ENCODE results near the gene HOMEZ. TPM values are rescaled to one million over a fixed set of nuclear protein-coding genes. Genes with fewer than 3 reads are reported as not detected.
A peak's percentile ranks its signal among the peaks of the same experiment; 100 is the strongest.

Gene HOMEZ
- total and polyA plus RNA-seq, 10 of the 15 experiments (the other 5 are each of a cell fraction or from before 2014, with no cell fraction given): 2.6 to 19.3 (median 13.0) TPM

DNA sequence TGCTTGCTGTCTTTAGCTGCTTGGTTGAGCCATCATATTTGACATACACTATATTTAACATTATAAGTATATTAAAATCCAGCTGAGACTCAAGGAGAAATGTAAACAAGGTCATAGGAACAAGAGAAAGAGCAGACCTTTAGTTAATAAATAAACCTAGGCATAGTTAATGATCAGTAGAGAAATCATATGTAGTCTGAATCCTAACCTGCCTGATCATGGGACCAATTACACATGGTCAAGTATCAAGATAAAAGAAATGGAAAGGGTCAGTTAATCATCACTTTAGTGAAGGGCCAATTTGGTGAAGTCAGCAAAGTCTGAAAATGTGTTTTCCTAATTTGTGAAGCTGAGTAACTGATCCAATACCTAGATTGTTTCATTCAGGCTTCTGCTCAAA, 40.6 kb downstream of the HOMEZ start:
- H3K4me3 ChIP-seq: no peak overlapping the region
- POLR2A ChIA-PET: interaction anchor here (1.2 to 1.6 kb wide), 2 partner anchors 14 to 75 kb away, joined by 3 to 4 read pairs; partner anchors contain the start of gene PABPN1
- no peaks in the 10 kb centered on the region for H3K4me1 ChIP-seq (ENCODE audit: control insufficient read depth, insufficient read depth, low read length)
- H3K4me2 ChIP-seq (ENCODE audit: control insufficient read depth, insufficient read depth): no peak overlapping the region
- no peak overlapping the region for H2AFZ ChIP-seq (ENCODE audit: control insufficient read depth, low read depth, low read length)
- H3K9me3 ChIP-seq (replicated peaks; ENCODE audit: control insufficient read depth, insufficient read depth, low read length): no peaks in the 10 kb centered on the region
- no TSS peak for BruUV-seq (replicated peaks)
- TF ChIP-seq ZNF274 (IDR thresholded peaks at IDR 0.05; ENCODE audit: insufficient read depth, insufficient read length) (no peak), ZNF24 (IDR thresholded peaks at IDR 0.05) (peak; percentile 19; the same call in 1 of the 2 replicates), HCFC1 (IDR thresholded peaks at IDR 0.05; ENCODE audit: low read length) (no peak), YY1 (IDR thresholded peaks at IDR 0.05; ENCODE audit: low read depth, low read length) (no peak), ZNF217 (IDR thresholded peaks at IDR 0.05) (no peak), PML (IDR thresholded peaks at IDR 0.05; ENCODE audit: low read length) (no peak), SIX5 (IDR thresholded peaks at IDR 0.05; ENCODE audit: low read depth, low read length, severe bottlenecking) (no peak)
- RAD21 ChIA-PET (ENCODE audit: unreplicated experiment): no interaction called here
- no peak; the same call in 2 of the 3 replicates for ATAC-seq
- CTCF ChIA-PET: no interaction called here
- DNase-seq (ENCODE audit: low read depth, low spot score): no peak
- H3K79me2 ChIP-seq (ENCODE audit: control insufficient read depth, insufficient read depth, low read length): no peaks in the 10 kb centered on the region
- H3K36me3 ChIP-seq (ENCODE audit: control insufficient read depth in 2 of 2, insufficient read depth in 2 of 2, low read length in 1 of 2): no peaks in the 10 kb centered on the region
- intact Hi-C loops (cut with micrococcal nuclease; ENCODE audit: unreplicated experiment): no loop called here
- no peak overlapping the region for H3K9ac ChIP-seq (ENCODE audit: control insufficient read depth, insufficient read depth, low read length)
- H3K27me3 ChIP-seq (replicated peaks in 1 of 2; ENCODE audit: control insufficient read depth in 2 of 2, insufficient read depth in 2 of 2, low read length in 1 of 2): no peaks in the 10 kb centered on the region
- no peaks in the 10 kb centered on the region for H4K20me1 ChIP-seq (ENCODE audit: control insufficient read depth, insufficient read depth)
- no peak overlapping the region for H3K27ac ChIP-seq (ENCODE audit: control insufficient read depth, insufficient read depth)
- SMC1A ChIA-PET (ENCODE audit: uncharacterized antibody, unreplicated experiment): no interaction called here
- in situ Hi-C loops (cut with MboI): no loop called here
- no peak for FAIRE-seq

- FAIRE-seq (no peak), ATAC-seq (no peak), DNase-seq (ENCODE audit: low read depth, low spot score) (no peak)
- no peak overlapping the region for H2AFZ ChIP-seq (ENCODE audit: control insufficient read depth, low read depth, low read length)
- no peak overlapping the region for H3K9ac ChIP-seq (ENCODE audit: control insufficient read depth, insufficient read depth, low read length)
- SMC1A ChIA-PET (ENCODE audit: uncharacterized antibody, unreplicated experiment): no interaction called here
- H3K4me2 ChIP-seq (ENCODE audit: control insufficient read depth, insufficient read depth): no peak overlapping the region
- H3K4me1 ChIP-seq (ENCODE audit: control insufficient read depth, insufficient read depth, low read length): no peaks in the 10 kb centered on the region
- TF ChIP-seq TCF7 (IDR thresholded peaks at IDR 0.05; ENCODE audit: borderline replicate concordance) (no peak), MLLT1 (IDR thresholded peaks at IDR 0.05) (no peak), KLF5 (IDR thresholded peaks at IDR 0.05; ENCODE audit: partially characterized antibody) (no peak), POLR2AphosphoS2 (IDR thresholded peaks at IDR 0.05; ENCODE audit: low read depth, low read length) (no peak), POU2F2 (IDR thresholded peaks at IDR 0.05; ENCODE audit: borderline replicate concordance, low read depth, low read length) (no peak), BRCA1 (IDR thresholded peaks at IDR 0.05; ENCODE audit: low read depth, low read length) (no peak), ASH2L (IDR thresholded peaks at IDR 0.05; ENCODE audit: borderline replicate concordance, low read depth) (no peak), RAD51 (IDR thresholded peaks at IDR 0.05) (no peak), EED (IDR thresholded peaks at IDR 0.05; ENCODE audit: low read depth) (no peak)
- TF ChIP-seq, protein P1, sequence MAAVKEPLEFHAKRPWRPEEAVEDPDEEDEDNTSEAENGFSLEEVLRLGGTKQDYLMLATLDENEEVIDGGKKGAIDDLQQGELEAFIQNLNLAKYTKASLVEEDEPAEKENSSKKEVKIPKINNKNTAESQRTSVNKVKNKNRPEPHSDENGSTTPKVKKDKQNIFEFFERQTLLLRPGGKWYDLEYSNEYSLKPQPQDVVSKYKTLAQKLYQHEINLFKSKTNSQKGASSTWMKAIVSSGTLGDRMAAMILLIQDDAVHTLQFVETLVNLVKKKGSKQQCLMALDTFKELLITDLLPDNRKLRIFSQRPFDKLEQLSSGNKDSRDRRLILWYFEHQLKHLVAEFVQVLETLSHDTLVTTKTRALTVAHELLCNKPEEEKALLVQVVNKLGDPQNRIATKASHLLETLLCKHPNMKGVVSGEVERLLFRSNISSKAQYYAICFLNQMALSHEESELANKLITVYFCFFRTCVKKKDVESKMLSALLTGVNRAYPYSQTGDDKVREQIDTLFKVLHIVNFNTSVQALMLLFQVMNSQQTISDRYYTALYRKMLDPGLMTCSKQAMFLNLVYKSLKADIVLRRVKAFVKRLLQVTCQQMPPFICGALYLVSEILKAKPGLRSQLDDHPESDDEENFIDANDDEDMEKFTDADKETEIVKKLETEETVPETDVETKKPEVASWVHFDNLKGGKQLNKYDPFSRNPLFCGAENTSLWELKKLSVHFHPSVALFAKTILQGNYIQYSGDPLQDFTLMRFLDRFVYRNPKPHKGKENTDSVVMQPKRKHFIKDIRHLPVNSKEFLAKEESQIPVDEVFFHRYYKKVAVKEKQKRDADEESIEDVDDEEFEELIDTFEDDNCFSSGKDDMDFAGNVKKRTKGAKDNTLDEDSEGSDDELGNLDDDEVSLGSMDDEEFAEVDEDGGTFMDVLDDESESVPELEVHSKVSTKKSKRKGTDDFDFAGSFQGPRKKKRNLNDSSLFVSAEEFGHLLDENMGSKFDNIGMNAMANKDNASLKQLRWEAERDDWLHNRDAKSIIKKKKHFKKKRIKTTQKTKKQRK (IDR thresholded peaks at IDR 0.05; ENCODE audit: low read depth, low read length): no peak
- no peaks in the 10 kb centered on the region for H3K27me3 ChIP-seq (replicated peaks in 1 of 2; ENCODE audit: control insufficient read depth in 2 of 2, insufficient read depth in 2 of 2, low read length in 1 of 2)
- no peak overlapping the region for H3K4me3 ChIP-seq
- 74% methylated on average over 2 of the region's 2 CpGs for WGBS (ENCODE audit: insufficient coverage, insufficient replicate concordance, low lambda C conversion rate, missing lambda C conversion rate)
- no peaks in the 10 kb centered on the region for H3K36me3 ChIP-seq (ENCODE audit: control insufficient read depth in 2 of 2, insufficient read depth in 2 of 2, low read length in 1 of 2)
- H3K79me2 ChIP-seq (ENCODE audit: control insufficient read depth, insufficient read depth, low read length): no peaks in the 10 kb centered on the region
- POLR2A ChIA-PET: interaction anchor here (0.8 kb wide), 1 partner anchor 79 kb away, joined by 4 read pairs; no protein-coding TSS in a partner anchor
- in situ Hi-C loops (cut with MboI) (no loop called here), intact Hi-C loops (cut with micrococcal nuclease; ENCODE audit: unreplicated experiment) (no loop called here)
- RAD21 ChIA-PET (ENCODE audit: unreplicated experiment): no interaction called here
- CTCF ChIA-PET: interaction anchor here (0.7 to 1.1 kb wide), 2 partner anchors 57 to 433 kb away, joined by 3 read pairs; no protein-coding TSS in a partner anchor
- H3K9me3 ChIP-seq (replicated peaks; ENCODE audit: control insufficient read depth, insufficient read depth, low read length): no peaks in the 10 kb centered on the region
- H4K20me1 ChIP-seq (ENCODE audit: control insufficient read depth, insufficient read depth): no peaks in the 10 kb centered on the region
- BruUV-seq (replicated peaks): no TSS peak
- no peak overlapping the region for H3K27ac ChIP-seq (ENCODE audit: control insufficient read depth, insufficient read depth)
These were observed 42.9 kb downstream of the HOMEZ start for GRCh38 chr14:23243066-23243465.

All from GM12878 (cell line).